Adrenal gland (tissue), 5 donors: Measurements from ENCODE around the gene CCNB1IP1.

ENCODE experiments used
- CTCF ChIP-seq, 6 experiments: fragments of 450-650 bp in 4 of 6; fragments of 200-600 bp in 2 of 6; sonication (generic) in 1 of 6; IDR thresholded peaks; 1 replicate in 5 of 6; 2 replicates in 1 of 6; pipeline versions ENCODE4 v1.5.1 to v1.8.0; 2016 to 2021; ENCODE audit warnings: antibody characterized with exemption in 6 of 6, mild to moderate bottlenecking in 2 of 6, moderate library complexity in 1 of 6
- POLR2A ChIP-seq, 2 donors: fragments of 450-650 bp; IDR thresholded peaks; one replicate each; pipeline ENCODE4 v1.6.1; 2017; ENCODE audit warnings: antibody characterized with exemption in 2 of 2, mild to moderate bottlenecking in 2 of 2, moderate library complexity in 1 of 2
- donor health status: DM: no; HTN: no; CAD: no.

GRCh38 chr14:20327005-20327869 is 5.8 kb downstream of the CCNB1IP1 start:
- TF ChIP-seq CTCF (IDR thresholded peaks at IDR 0.05): peak; percentile 70 to 93 (median 88)
- no peak for TF ChIP-seq POLR2A (IDR thresholded peaks at IDR 0.05)
